T-helper 2 cell (primary cell): Measurements from ENCODE around the gene C2orf42.
"Not testable (repeated sequence)": the region's sequence is repeated elsewhere in the genome, so short reads cannot be mapped to it uniquely, and the experiment has no call there.

ENCODE experiments used
- DNase-seq, 5 experiments: peaks; one replicate each; pipeline versions ENCODE4 v3.0.0 to v3.0.0-alpha.2; 2012 to 2022
- total RNA-seq, 2 donors: gene quantifications; one replicate each; lab custom pipeline; 2026; lab: John Stamatoyannopoulos, UW

The C2orf42 gene
- total RNA-seq: 11.2 to 20.9 reads per million in 2 donors

GRCh38 chr2:70190418-70191243, at the start of gene C2orf42:
TSS of gene C2orf42 (minus strand) at chr2:70191019. CDS start at chr2:70181985, 9,034 bp downstream.
- peak; percentile 80 to 98 (median 95) for DNase-seq

GRCh38 chr2:70240599-70240998, 49.8 kb upstream of the C2orf42 start:
- no peak for DNase-seq

- DNase-seq: no peak
These were observed 43.1 kb upstream of the C2orf42 start for GRCh38 chr2:70233926-70234325.

DNA sequence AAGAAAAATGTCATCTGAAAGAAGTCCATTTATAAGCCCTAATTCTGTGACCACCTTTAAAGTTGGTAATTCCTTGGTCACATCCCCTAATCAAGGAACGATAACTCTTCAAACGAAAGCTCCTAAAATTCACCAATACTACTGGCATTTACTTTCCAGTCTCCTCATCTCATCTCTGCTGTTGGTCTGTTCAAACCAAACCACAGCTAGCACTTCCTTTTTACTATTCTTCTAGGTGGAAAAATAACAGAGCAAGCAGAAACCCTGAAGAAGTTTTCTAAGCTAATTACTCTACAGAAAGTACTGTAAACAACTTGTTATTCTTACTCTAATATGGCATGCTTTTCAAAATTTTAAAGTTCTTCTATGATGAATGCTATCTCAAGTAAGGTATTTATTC, 36.0 kb upstream of the C2orf42 start:
- no peak for DNase-seq

DNA sequence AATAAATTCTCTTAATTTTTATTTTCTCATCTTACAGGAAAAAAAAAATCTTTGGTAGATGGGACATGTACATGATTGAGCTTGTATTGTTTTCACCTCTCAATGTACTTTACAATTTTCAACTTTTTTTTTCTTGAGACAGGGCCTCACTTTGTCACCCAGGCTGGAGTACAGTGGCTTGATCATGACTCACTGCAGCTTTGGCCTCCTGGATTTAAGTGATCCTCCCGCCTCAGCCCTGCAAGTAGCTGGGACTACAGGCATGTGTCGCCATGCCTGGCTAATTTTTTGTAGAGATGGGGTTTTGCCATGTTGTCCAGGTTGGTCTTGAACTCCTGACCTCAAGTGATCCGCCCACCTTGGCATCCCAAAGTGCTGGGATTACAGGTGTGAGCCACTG, 32.5 kb upstream of the C2orf42 start:
- not testable (repeated sequence) for DNase-seq

DNA sequence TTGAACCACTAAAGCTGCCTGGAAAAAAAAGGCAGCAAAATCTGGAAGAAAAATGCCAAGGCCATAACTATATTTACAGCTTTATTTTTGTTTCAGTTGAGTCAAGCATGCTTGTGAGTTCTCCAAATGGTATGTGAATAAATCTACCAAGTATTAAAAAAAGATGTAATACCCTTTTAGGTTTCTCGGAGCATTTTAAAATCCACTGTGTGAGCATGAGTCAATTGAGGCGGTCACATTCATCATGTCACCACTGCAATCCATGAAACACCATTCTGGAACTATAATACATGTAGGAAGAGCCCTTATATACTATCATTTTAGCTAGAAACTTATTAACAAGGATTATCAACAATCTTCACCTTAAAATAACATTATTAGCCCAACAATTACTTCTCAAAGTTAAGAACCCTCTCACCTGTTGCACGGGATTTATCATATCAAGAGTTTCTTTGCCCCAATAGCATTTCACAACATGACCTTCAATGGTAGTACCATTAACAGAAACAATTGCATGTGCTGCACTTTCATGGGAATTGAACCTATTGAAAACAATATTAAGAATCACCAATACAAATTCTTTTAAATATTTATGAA, 24.2 kb upstream of the C2orf42 start:
- no peak for DNase-seq

DNA sequence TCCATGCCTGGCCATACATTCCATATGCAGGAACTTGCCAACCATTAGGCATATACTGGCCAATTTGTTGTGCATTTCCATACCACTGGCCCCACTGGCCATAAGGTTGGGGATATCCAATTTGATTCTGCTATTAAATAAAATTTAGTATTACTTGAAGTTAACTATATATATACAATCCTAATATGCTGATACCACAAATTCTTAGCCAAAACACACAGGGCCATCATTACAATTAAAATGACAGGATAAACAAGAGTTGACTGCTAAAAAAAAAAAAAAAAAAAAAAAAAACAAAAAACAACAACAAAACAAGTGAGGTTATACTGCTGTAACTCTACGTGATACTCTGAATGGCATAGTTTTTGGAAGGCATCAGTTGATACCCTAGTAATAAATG, 23.5 kb upstream of the C2orf42 start:
- DNase-seq: no peak

- no peak for DNase-seq
These were observed 21.6 kb upstream of the C2orf42 start for GRCh38 chr2:70212298-70212932.

DNA sequence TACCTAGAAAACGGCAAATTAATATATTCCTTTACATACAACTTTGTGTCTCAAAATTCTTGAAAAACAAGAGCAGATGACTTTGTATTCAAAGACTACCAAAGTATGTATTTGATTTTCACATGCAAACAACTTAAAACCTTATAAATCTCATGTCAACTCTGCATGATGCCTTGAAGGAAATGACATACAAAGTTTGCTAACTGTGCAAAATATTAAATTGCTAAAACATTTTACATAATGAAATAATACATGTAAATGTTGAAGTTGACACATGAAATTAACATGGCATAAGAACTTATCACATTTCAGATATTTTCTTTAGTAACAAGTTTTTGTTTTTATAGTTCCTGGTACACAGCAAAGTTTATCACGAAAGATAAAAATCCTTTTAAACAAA, 20.8 kb upstream of the C2orf42 start:
- no peak for DNase-seq

- DNase-seq: no peak
These were observed 13.6 kb upstream of the C2orf42 start for GRCh38 chr2:70204452-70204851.

GRCh38 chr2:70203086-70203485, 12.3 kb upstream of the C2orf42 start:
- no peak for DNase-seq

- DNase-seq: no peak
These were observed 11.5 kb upstream of the C2orf42 start for GRCh38 chr2:70202236-70202806.

- DNase-seq: no peak
These were observed 11.0 kb upstream of the C2orf42 start for GRCh38 chr2:70201831-70202230.

DNA sequence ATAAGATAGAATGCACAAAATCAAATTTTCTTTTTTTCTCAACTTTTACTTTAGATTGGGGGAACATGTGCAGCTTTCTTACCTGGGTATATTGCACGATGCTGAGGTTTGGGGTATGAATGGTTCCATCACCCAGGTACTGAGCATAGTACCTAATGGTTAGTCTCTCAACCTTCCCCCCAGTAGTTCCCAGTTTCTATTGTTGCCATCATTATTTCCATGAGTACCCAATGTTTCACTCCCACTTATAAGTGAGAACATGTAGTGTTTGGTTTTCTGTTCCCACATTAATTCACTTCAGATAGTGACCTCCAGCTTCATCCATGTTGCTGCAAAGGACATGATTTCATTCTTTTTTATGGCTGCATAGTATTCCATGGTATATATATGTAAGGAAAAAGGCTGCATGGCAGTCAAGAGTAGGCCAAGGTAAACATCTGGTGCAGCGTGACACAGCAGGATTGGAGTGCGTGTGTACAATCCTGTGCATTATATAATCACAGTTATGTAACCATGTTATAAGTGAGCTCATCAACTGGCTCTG, 10.5 kb upstream of the C2orf42 start:
- no peak for DNase-seq

- no peak for DNase-seq
These were observed 8.6 kb upstream of the C2orf42 start for GRCh38 chr2:70199320-70199864.

DNA sequence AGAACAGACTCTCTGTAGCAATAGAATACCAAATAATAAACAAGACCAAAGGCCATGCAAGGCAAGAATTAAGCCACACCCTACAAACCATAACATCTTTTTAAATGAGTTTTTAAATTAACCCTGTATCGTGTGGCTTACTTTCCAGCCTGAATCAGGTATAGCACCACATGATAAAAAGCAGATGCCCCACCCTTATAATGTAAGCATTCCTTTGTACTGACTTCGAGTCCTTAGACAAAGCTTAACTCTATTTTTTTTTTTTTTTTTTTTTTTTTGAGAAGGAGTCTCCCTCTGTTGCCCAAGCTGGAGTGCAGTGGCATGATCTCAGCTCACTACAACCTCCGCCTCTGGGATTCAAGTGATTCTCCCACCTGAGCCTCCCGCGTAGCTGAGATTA, 1.7 kb upstream of the C2orf42 start:
- no peak for DNase-seq

DNA sequence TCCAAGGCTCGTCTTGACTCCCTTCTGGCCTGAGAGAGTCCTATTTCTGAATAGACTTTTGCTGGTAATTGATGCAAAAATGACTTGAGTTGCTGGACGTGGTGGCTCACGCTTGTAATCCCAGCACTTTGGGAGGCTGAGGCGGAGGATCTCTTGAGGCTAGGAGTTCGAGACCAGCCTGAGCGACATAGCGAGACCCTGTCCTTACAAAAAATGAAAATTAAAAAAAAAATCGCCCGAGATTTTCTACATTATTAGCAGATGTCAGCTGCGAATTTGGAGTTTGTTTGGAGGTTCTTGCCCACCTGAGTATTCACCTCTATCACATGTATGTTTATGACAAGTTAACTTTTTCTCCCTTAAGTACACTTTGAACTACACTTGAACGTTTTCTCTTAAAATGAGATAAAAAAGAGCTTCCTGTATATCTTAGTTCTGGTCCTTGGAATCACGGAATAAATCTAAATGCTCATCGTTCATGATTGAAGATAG, 471 bp upstream of the C2orf42 start:
- no peak for DNase-seq

- DNase-seq: no peak
These were observed 2.4 kb downstream of the C2orf42 start for GRCh38 chr2:70188460-70188859.

- DNase-seq: not testable (repeated sequence)
These were observed 3.6 kb downstream of the C2orf42 start for GRCh38 chr2:70187170-70187569.

- DNase-seq: no peak
These were observed 8.1 kb downstream of the C2orf42 start for GRCh38 chr2:70182689-70183088.

GRCh38 chr2:70181363-70181956, 9.4 kb downstream of the C2orf42 start:
- peak in 1 of 5 experiments; percentile 9 for DNase-seq

GRCh38 chr2:70173520-70173919, 17.3 kb downstream of the C2orf42 start:
- DNase-seq: no peak
